Adrenal gland (tissue), 12 donors: ENCODE results near the gene SAP30BP. TPM values are rescaled to one million over a fixed set of nuclear protein-coding genes. Genes with fewer than 3 reads are reported as not detected.

Source experiments
- DNase-seq, 7 donors: peaks; one replicate each; pipeline ENCODE4 v3.0.0-alpha.2; 2019 to 2020
- H3K27ac ChIP-seq, 5 donors: fragments of 200-600 bp; sonication (generic) in 4 of 5; 1 replicate in 3 of 5; 2 replicates in 2 of 5; pipeline versions ENCODE4 v1.5.1 to v1.8.0; 2016 to 2020; ENCODE audit warnings: mild to moderate bottlenecking in 1 of 5
- H3K27me3 ChIP-seq: fragments of 200-600 bp; 2 replicates; pipeline ENCODE4 v1.8.0; 2021
- H3K36me3 ChIP-seq, 2 donors: fragments of 200-600 bp; replicated peaks in 1 of 2; 1 replicate in 1 of 2; 2 replicates in 1 of 2; pipeline versions ENCODE4 v1.5.1 to v1.8.0; 2018 to 2022
- H3K4me1 ChIP-seq, 2 donors: fragments of 200-600 bp; replicated peaks in 1 of 2; 1 replicate in 1 of 2; 2 replicates in 1 of 2; pipeline versions ENCODE4 v1.5.1 to v1.8.0; 2018 to 2021
- H3K4me3 ChIP-seq, 4 donors: fragments of 200-600 bp; sonication (generic) in 3 of 4; one replicate each; pipeline ENCODE4 v1.5.1; 2016 to 2018
- H3K9me3 ChIP-seq, 3 donors: fragments of 200-600 bp; sonication (generic) in 1 of 3; replicated peaks in 1 of 3; 1 replicate in 2 of 3; 2 replicates in 1 of 3; pipeline versions ENCODE4 v1.5.1 to v1.8.0; 2016 to 2021
- CTCF ChIP-seq, 6 experiments: fragments of 450-650 bp in 4 of 6; fragments of 200-600 bp in 2 of 6; sonication (generic) in 1 of 6; IDR thresholded peaks; 1 replicate in 5 of 6; 2 replicates in 1 of 6; pipeline versions ENCODE4 v1.5.1 to v1.8.0; 2016 to 2021; ENCODE audit warnings: antibody characterized with exemption in 6 of 6, mild to moderate bottlenecking in 2 of 6, moderate library complexity in 1 of 6
- POLR2A ChIP-seq, 2 donors: fragments of 450-650 bp; IDR thresholded peaks; one replicate each; pipeline ENCODE4 v1.6.1; 2017; ENCODE audit warnings: antibody characterized with exemption in 2 of 2, mild to moderate bottlenecking in 2 of 2, moderate library complexity in 1 of 2
- WGBS, 4 donors: extraction: QIAGEN DNeasy Blood & Tissue Kit in 2 of 4; methylation state at CpG; one replicate each; pipeline versions ENCODE4 v1.1.5 to v1.1.7; 2013 to 2017; 5-methylcytosine and 5-hydroxymethylcytosine counted together
- intact Hi-C, 2 donors: fragments of 100-400 bp; cut with DNase I; formaldehyde crosslinking; loops; one replicate each; pipeline versions ENCODE4 v1.14.1 to v1.15.0; 2022 to 2023
- polyA plus RNA-seq, 3 donors: library from polyadenylated mRNA; stranded (reverse); fragments of 200-250 nt in 2 of 3; fragments of 350-450 nt in 1 of 3; fragmentation: Illumina TruSeq in 1 of 3; extraction: RNeasy Lipid Tissue Mini Kit (QIAGEN cat#74804) in 1 of 3; gene quantifications; one replicate each; pipeline ENCODE4 v1.2.3, GENCODE V29; 2013 to 2014
- total RNA-seq, 9 donors: library from RNA; depleted of rRNA in 4 of 9; stranded (reverse); fragments of >200 nt in 4 of 9; fragments of 120-200 nt in 1 of 9; fragmentation: NEBNext Ultra II Directional in 1 of 9; extraction: Animal tissue kit (Norgen Biotek cat#: 25700) in 1 of 9; gene quantifications; one replicate each; pipeline versions ENCODE4 v1.1.0 to v1.2.4, GENCODE V29; 2013 to 2023
- donor health status: healthy with polysubstance abuse.
- donor health status: Bipolar disorder and iron deficiency.
- donor health status: DM: yes; HTN: yes; CAD: no.
- donor health status: DM: no; HTN: no; CAD: no.
- donor health status: DM: no; HTN: no; CAD: no.
- donor health status: DM: yes; HTN: yes; CAD: no.

The SAP30BP gene
- total and polyA plus RNA-seq, 12 donors, result 45.3 to 130 (median 69.1) TPM

GRCh38 chr17:75641343-75641742 lies 25.8 kb upstream of the SAP30BP start:
- DNase-seq, result no peak
- Histone ChIP-seq H3K4me3 (no peak overlapping the region), H3K27me3 (no peaks in the 10 kb centered on the region), H3K9me3 (no peaks in the 10 kb centered on the region), H3K4me1 (no peaks in the 10 kb centered on the region), H3K27ac (no peak overlapping the region), H3K36me3 (no peaks in the 10 kb centered on the region)
- 89 to 96% (median 93%) methylated on average over 9 of the region's 9 CpGs; no CpG with 5 or more reads in 1 of the 4 donors for WGBS, 4 donors
- TF ChIP-seq POLR2A (IDR thresholded peaks at IDR 0.05) (no peak), CTCF (IDR thresholded peaks at IDR 0.05) (no peak)
- intact Hi-C loops, result no loop called here

- no peaks in the 10 kb centered on the region for H3K36me3 ChIP-seq
- TF ChIP-seq CTCF (IDR thresholded peaks at IDR 0.05) (no peak), POLR2A (IDR thresholded peaks at IDR 0.05) (no peak)
- H3K9me3 ChIP-seq, result no peaks in the 10 kb centered on the region
- H3K4me1 ChIP-seq, result no peaks in the 10 kb centered on the region
- no peaks in the 10 kb centered on the region for H3K27me3 ChIP-seq
- intact Hi-C loops, result no loop called here
- WGBS, 4 donors, result 86 to 97% (median 88%) methylated on average over 7 of the region's 7 CpGs
- H3K4me3 ChIP-seq, result no peak overlapping the region
- no peak overlapping the region for H3K27ac ChIP-seq
- DNase-seq, result no peak
Measured at GRCh38 chr17:75642182-75642783, 24.9 kb upstream of the SAP30BP start.

- Histone ChIP-seq H3K27ac (no peak overlapping the region), H3K36me3 (no peaks in the 10 kb centered on the region)
Measured at GRCh38 chr17:75642784-75643642, 24.1 kb upstream of the SAP30BP start.

More at GRCh38 chr17:75642784-75643642, 24.1 kb upstream of the SAP30BP start:
- intact Hi-C loops, result no loop called here
- DNase-seq, result no peak
- WGBS, 4 donors, result 90 to 94% (median 91%) methylated on average over 5 to 17 of the region's 17 CpGs
- Histone ChIP-seq H3K9me3 (no peaks in the 10 kb centered on the region), H3K27me3 (no peaks in the 10 kb centered on the region), H3K4me3 (no peak overlapping the region), H3K4me1 (no peaks in the 10 kb centered on the region)
- TF ChIP-seq CTCF (IDR thresholded peaks at IDR 0.05) (no peak), POLR2A (IDR thresholded peaks at IDR 0.05) (no peak)
